Effector CD8-positive, alpha-beta T cell (primary cell): Measurements from ENCODE around the gene SHC4.
"Not testable (repeated sequence)": the region's sequence is repeated elsewhere in the genome, so short reads cannot be mapped to it uniquely, and the experiment has no call there.

Source experiments
- DNase-seq: peaks from one replicate; lab custom pipeline; 2025; lab: John Stamatoyannopoulos, UW

The SHC4 gene

DNA sequence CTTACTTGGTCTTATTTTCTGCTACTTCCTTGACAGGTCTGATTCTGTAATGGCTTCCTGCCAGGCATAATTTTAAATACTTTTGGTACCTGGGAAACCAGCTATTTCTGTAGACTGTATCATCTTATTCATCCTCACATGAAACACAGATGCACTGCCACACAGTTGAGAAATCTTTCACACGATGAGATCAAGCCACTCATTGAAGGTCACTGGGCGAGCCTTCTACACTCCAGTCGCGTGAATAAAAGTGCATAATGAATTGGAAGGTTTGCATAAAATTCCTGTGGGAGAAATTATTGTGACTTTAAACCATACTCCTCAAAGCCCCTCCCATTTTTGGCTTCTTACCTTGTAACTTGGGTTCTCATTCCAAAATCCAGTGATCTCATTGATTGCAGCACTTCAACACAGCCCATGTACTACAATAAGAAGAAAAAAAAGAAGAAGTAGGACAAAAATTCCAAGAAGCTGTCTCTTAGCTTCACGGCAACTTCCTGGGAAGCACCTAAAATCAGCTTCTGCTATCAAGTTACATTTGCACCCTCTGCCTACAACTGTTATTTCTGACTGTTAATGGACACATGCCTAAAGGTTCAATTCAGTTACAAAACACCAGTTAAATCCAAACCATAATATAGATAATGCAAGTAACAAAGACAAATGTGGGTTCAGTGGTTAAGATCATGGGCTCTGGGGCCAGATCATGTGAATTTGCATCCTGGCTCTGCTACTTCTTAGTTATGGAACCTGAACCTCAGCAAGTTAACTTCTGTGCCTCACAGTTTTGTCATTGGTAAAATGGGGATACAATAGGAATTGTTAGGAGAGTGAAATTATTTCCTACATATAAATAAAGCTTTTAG, 39.0 kb downstream of the SHC4 start:
- DNase-seq, result no peak

GRCh38 chr15:48922046-48922445, 41.7 kb downstream of the SHC4 start:
- DNase-seq, result no peak

DNA sequence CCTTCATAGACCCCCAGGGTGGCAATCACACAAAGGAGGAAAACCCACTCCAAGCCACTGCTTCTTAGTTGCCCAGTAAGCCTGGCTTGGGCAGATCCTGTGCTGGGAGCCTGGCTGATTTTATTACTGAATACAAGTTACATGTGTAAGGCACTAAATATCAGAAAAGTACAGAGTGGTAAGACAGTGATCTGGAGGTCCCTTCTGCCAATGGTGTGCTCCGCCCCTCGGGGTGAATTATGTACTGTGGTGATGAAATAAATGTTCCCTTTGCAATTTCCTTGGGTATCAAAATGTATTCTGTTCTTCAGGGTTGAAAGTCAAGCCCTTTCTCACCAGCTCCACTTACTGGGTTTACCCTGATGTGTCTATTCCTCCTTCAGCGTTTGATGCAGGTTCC, 47.0 kb downstream of the SHC4 start:
- DNase-seq, result no peak

DNA sequence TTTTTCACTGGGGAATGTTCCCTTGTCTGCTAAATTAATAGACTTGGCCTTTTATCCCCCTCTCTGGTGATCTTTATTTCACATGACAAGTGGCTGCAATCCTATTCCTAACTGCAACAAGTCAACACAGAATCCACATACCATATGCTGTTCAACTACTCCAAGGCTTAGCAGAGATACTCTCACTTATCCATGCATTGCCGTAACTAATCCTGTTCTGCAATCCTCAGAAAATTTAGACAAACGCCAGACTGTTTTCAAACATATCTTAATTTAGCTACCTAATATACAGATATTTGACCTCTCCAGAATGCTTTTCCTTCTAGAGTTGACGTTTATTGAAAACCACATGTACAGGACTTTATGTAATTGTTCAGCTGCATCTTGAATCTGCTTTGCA, 47.9 kb downstream of the SHC4 start:
- DNase-seq, result no peak

- DNase-seq, result no peak
These were observed 49.0 kb downstream of the SHC4 start for GRCh38 chr15:48914717-48915116.

DNA sequence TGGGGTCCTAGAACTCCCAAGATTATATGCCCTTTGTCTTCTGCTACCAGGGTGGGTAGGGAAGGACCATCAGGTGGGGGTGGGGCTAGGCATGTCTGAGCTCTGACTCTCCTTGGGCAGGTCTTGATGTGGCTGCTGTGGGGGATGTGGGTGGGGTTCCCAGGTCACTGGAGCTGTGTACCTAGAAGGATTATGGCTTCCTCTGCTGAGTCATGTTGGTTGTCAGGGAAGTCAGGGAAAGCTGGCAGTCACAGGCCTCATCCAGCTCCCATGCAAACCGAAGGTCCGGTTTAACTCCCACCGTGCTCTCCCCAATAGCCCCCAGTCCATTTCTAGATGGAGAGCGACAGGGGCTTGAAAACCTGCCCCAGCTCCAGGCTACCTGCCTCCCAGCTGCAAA, 50.6 kb downstream of the SHC4 start:
- no peak for DNase-seq

- DNase-seq, result not testable (repeated sequence)
These were observed 53.2 kb downstream of the SHC4 start for GRCh38 chr15:48910554-48910953.

- DNase-seq, result not testable (repeated sequence)
These were observed 54.4 kb downstream of the SHC4 start for GRCh38 chr15:48909313-48909712.

- DNase-seq, result no peak
These were observed 57.9 kb downstream of the SHC4 start for GRCh38 chr15:48905847-48906246.

DNA sequence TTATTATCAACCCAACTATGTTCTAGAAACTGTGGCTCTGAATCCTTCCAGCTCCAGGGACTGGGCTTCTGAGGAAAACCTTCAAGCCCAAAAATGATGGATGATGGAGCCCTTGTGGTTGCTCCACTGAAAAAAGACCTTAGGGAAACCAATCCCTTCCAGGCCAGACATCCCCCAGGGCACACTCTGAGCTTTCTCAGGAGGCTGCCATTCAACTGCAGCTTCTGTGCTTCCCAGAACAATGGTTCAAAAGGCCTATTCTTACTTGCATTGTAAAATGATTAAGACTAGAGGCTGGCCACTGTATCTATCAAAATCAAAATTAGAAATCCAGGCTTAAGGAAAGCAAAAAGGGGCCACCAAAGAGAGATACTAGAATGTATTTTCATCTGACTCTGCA, 58.5 kb downstream of the SHC4 start:
- DNase-seq, result no peak

DNA sequence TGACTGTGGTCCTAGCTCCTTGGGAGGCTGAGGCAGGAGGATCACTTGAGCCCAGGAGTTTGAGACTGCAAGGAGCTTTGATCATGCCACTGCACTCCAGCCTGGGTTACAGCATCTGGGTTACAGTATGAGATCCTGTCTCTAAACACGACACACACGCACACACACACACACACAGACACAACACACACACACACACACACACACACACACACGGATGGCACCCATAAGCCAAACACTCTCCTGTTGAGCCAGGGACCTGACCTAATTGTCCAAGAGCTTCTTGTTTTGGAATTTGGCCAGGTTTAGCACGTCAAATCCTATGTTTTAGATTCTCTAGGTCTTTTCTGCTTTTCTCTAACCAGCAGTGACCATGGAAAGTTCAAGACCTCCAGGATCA, 59.0 kb downstream of the SHC4 start:
- no peak for DNase-seq

- DNase-seq, result no peak
These were observed 63.9 kb downstream of the SHC4 start for GRCh38 chr15:48899793-48900192.

DNA sequence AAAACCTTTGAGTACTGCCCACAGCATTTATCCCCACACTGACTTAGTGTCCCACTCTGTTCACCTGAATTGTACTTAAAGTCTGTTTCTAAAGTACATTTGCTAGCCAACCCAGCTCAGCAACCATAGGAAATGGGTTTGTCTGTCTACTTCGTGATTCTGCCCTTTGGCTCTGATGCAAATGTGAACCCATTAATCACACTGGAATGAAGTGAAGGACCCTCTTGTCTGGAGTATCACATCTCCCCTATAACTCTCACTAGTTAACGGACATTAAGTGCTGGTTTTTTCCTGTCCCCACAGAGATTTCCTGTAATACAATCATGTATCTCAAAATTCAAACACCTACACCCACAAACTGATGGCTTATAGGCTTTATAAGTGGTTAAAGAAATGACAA, 65.3 kb downstream of the SHC4 start:
- no peak for DNase-seq

GRCh38 chr15:48898032-48898431, 65.7 kb downstream of the SHC4 start:
- no peak for DNase-seq

DNA sequence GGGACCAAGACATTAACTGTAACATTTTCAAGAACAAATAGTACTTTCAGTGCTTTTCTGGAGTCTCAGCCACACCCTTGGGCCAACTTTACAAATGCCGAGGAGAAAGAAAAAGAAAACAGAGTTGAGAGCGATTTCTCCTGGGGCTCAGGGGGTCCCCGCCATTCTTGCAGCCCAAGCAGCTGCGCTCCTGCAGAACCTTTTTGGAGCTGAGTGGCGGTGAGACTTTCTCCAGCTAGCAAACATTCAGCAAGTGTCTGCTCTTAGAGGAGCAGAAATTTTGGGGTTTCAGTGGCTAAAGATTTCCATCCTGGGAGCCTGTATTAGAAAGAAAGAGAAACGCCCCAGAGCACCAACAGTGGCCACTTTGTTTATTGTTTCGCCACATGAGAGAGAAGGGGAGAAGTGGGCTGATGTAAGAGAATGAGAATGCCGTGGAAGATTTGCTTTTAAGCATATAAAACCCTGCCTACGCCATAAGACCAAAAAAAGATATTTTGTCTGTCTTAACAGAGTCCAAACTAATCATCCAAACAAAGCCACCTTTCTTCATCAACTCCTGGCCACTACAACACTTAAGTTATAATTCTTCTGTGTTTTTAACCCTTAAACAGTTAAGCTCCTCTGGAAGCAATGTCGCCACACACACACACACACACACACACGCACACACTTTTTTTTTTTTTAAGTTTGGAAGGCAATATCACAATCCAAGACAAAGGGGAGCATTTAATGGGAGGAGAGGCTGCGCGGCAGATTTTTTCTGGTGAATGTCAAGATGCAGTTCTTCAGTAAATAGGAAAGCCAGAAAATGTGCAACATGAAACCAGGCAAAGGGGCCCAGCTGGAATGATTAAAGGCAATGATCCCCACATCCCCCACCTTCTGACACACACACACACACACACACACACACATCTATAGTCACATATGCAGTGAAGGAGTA, 66.6 kb downstream of the SHC4 start:
- no peak for DNase-seq

- no peak for DNase-seq
These were observed 70.4 kb downstream of the SHC4 start for GRCh38 chr15:48893311-48893710.

GRCh38 chr15:48891232-48891765, 72.4 kb downstream of the SHC4 start:
- DNase-seq, result no peak

GRCh38 chr15:48890375-48890972, 73.2 kb downstream of the SHC4 start:
- DNase-seq, result no peak

DNA sequence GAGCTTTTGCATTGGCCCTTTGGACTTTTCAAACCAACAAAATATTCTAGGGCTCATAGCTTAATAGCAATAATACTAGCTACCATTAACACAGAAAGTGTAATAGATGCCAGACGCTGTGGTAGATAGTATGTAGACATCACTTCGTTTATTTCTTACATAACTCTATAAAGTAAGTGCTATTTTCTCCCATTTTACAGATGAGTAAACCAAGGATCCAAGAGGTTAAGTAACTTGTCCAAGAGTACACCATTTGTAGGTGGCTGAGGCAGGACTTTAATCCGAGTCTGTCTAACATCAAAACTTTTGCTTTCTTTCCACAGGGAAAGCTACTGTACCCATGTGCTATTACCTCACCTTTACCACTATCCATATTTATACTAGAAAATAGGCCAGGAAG, 73.8 kb downstream of the SHC4 start:
- DNase-seq, result no peak

DNA sequence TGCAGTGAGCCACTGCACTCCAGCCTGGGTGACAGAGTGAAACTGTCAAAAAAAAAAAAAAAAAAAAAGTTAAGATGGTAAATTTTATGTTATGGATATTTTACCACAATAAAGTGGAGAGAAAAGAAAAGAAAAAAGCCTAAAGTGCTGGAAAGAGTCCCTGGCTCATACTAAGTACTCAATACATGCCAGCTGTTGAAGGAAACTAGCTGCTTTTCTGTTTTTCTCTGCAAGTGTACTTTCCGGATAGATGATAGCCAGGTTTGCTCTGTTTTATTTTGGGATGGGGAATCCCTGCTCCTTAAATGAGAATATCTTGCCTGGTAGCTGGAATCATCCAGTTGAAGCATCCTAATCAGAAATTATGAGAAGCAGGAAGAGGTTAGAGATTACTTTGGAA, 74.9 kb downstream of the SHC4 start:
- no peak for DNase-seq

GRCh38 chr15:48888191-48888590, 75.5 kb downstream of the SHC4 start:
- no peak for DNase-seq

DNA sequence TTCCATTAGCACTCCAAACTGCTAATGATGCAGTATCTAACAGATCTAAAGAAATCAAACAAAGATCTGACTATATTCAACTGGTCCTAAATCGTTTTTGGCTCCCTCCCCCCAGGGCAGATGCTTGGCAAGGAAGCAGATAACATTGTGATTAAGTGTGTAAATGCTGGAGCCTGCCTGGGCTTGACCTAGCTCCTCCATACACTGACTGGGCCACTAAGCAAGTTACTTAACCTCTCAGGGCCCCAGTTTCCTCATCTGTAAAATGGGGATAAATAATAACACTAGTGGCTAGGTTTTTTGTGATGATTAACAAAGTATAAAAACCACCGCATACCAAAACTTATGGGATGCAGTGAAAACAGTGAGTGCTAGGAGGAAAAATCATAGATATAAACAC, 76.6 kb downstream of the SHC4 start:
- DNase-seq, result no peak
